ENCODE data around the gene SYNDIG1. TPM values are rescaled to one million over a fixed set of nuclear protein-coding genes. Genes with fewer than 3 reads are reported as not detected.

SYNDIG1 gene
- total and polyA plus RNA-seq, 9 of the 15 experiments (the other 6 are each of a cell fraction or from before 2014, with no cell fraction given): not detected

- Histone ChIP-seq H4K20me1 (replicated peaks; ENCODE audit: control insufficient read depth, insufficient read depth, low read length) (0 out of 2 replicates have a peak, but pooled peaks cover 4% of the 10 kb centered on the region), H3K79me2 (ENCODE audit: control insufficient read depth, insufficient read depth, low read length) (no peaks in the 10 kb centered on the region), H2AFZ (ENCODE audit: low read depth, low read length) (no peak overlapping the region), H3K4me1 (replicated peaks in 1 of 2; ENCODE audit: control insufficient read depth in 2 of 2, insufficient read depth in 2 of 2, low read length in 2 of 2) (no peaks in the 10 kb centered on the region), H3K9me3 (replicated peaks; ENCODE audit: control insufficient read depth, insufficient read depth, low read depth, low read length) (no peaks in the 10 kb centered on the region), H3K9ac (ENCODE audit: insufficient read depth in 1 of 2, low read depth in 2 of 2, low read length in 2 of 2) (no peak overlapping the region), H3K27me3 (ENCODE audit: control insufficient read depth in 2 of 2, insufficient read depth in 2 of 2, low read length in 2 of 2) (0 out of 5 replicates have a peak, but pooled peaks cover 0 to under 1% of the 10 kb centered on the region in 2 experiments), H3K27ac (ENCODE audit: extremely low read depth, low read depth, low read length) (no peak overlapping the region), H3K4me3 (no peak overlapping the region), H3K9me1 (ENCODE audit: control insufficient read depth, insufficient read depth, low read length) (no peaks in the 10 kb centered on the region), H3K4me2 (ENCODE audit: insufficient read depth, low read length) (no peak overlapping the region), H3K36me3 (ENCODE audit: control insufficient read depth, insufficient read depth, low read length) (no peaks in the 10 kb centered on the region)
- DNase-seq (ENCODE audit: extremely low read depth in 1 of 4, low spot score in 3 of 4) (no peak), FAIRE-seq (no peak), ATAC-seq (no peak)
- POLR2A ChIA-PET: no interaction called here
- intact Hi-C loops (cut with micrococcal nuclease) (no loop called here), in situ Hi-C loops (cut with MboI) (no loop called here)
- CTCF ChIA-PET (ENCODE audit: low intra/inter-chr PET ratio): no interaction called here
- BruUV-seq (replicated peaks): no TSS peak
- 0% methylated on average over 7 of the region's 7 CpGs for WGBS (ENCODE audit: insufficient coverage, low coverage, missing lambda C conversion rate)
- TF ChIP-seq RBM15 (IDR thresholded peaks at IDR 0.05; ENCODE audit: insufficient read depth, low read length) (no peak), ZFP1 (CRISPR knock-in tag; IDR thresholded peaks at IDR 0.05) (no peak), LCOR (CRISPR knock-in tag; IDR thresholded peaks at IDR 0.05) (no peak), CSDE1 (IDR thresholded peaks at IDR 0.05) (no peak), PREB (CRISPR knock-in tag; IDR thresholded peaks at IDR 0.05) (no peak), NR3C1 (CRISPR knock-in tag; IDR thresholded peaks at IDR 0.05) (no peak), ZNF41 (CRISPR knock-in tag; conservative IDR thresholded peaks at IDR 0.05) (no peak), CHD1 (IDR thresholded peaks at IDR 0.05; ENCODE audit: low read length) (no peak), FOXP1 (CRISPR knock-in tag; IDR thresholded peaks at IDR 0.05) (no peak)
- TF ChIP-seq, protein P1, sequence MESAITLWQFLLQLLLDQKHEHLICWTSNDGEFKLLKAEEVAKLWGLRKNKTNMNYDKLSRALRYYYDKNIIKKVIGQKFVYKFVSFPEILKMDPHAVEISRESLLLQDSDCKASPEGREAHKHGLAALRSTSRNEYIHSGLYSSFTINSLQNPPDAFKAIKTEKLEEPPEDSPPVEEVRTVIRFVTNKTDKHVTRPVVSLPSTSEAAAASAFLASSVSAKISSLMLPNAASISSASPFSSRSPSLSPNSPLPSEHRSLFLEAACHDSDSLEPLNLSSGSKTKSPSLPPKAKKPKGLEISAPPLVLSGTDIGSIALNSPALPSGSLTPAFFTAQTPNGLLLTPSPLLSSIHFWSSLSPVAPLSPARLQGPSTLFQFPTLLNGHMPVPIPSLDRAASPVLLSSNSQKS (CRISPR knock-in tag; IDR thresholded peaks at IDR 0.05): no peak
Measured at GRCh38 chr20:24494460-24494920, 25.1 kb downstream of the SYNDIG1 start.
